GM12874 (cell line): Measurements from ENCODE around the gene ULK4.
A peak's percentile ranks its signal among the peaks of the same experiment; 100 is the strongest.

ENCODE experiments used
- TF ChIP-seq, protein P1 (sequence below): IDR thresholded peaks from 2 replicates; pipeline ENCODE4 v1.5.1; 2011; ENCODE audit warnings: low read depth, mild to moderate bottlenecking, control low read depth, low read length, moderate library complexity; ENCODE audit not compliant: insufficient read depth

ULK4 gene

DNA sequence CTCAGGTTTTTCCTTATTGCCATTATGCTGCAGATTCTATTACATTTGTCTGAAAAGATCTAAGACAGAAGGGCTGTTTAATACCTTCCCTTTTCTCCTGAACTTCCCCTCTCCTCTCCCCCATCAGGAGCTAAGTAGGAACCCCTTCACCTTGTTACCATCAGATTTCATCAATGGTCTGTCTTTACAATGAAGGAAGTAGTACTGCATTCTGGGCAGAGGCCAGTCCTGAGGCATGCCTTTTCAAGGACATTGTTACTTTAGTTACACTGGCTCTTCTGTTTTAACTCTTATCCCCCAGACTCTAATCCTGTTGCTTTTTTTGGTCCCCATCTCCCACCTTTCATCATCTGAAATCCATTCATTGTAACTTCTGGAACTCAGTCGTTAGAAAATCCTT lies 754.5 kb downstream of the ULK4 start:
- TF ChIP-seq, protein P1, sequence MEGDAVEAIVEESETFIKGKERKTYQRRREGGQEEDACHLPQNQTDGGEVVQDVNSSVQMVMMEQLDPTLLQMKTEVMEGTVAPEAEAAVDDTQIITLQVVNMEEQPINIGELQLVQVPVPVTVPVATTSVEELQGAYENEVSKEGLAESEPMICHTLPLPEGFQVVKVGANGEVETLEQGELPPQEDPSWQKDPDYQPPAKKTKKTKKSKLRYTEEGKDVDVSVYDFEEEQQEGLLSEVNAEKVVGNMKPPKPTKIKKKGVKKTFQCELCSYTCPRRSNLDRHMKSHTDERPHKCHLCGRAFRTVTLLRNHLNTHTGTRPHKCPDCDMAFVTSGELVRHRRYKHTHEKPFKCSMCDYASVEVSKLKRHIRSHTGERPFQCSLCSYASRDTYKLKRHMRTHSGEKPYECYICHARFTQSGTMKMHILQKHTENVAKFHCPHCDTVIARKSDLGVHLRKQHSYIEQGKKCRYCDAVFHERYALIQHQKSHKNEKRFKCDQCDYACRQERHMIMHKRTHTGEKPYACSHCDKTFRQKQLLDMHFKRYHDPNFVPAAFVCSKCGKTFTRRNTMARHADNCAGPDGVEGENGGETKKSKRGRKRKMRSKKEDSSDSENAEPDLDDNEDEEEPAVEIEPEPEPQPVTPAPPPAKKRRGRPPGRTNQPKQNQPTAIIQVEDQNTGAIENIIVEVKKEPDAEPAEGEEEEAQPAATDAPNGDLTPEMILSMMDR, result no peak

DNA sequence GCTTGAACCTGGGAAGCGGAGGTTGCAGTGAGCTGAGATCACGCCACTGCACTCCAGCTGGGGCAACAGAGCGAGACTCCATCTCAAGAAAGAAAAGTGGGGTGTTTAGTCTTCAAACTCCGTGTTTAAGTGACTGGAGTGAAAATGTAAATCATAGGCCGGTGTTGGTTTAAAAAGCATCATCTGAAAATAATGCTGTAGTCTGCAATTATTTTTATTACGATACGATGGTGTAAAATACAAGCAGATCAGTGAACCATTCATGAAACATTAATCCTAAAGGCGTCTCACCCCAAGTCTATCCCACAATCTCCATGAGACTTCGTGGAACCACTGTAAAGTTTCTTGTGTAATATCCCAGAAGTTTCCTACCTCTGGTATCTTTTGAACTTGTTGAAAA lies 756.3 kb downstream of the ULK4 start:
- TF ChIP-seq, protein P1, result no peak

GRCh38 chr3:41204369-41204768 lies 757.5 kb downstream of the ULK4 start:
- TF ChIP-seq, protein P1, result no peak

DNA sequence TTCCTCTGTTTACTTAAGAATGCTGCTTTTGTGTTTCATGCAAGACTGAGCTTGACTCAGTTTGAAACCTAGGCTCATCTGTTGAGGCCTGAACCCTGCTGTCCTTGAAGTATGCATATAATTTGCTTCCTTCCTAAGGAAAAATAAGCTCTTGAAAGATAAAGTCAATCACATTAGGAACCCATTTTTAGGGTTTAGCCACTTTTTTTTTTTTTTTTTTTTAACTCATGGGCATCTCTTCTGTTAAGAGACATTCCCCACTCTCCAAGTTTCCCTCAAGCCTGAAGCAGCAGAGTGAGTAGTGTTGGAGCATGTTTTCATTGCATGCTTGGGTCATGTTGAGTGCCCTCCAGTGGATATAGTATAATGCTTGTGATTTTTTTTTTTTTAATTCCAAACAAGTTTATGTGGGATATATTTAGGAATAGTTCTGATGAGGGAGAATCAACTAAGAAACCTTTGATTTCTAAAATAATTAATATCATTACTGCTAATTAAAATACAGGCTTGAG lies 759.0 kb downstream of the ULK4 start:
- TF ChIP-seq, protein P1, result 0 out of 2 replicates have a peak, but pooled peaks have one; percentile 3

GRCh38 chr3:41202075-41202833 lies 759.6 kb downstream of the ULK4 start:
- TF ChIP-seq, protein P1, result no peak

DNA sequence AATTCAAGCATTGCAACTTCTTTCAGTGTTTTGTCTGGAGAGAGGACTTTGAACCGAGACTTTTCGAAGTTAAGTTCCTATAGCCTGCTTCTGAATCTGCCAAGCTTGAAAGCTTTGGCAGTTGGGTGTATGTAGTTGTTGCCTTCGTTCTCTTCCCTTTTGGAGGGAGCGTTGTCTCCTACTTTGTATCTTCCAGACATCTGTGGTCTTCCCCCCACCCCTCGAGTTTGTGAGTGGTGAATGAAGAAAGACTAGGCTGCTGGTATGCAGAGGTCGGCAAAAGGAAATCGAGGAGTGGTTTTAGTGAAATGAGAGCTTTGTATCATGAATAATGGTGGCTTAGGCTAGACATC lies 761.3 kb downstream of the ULK4 start:
- TF ChIP-seq, protein P1, result no peak

- TF ChIP-seq, protein P1, result no peak
Measured at GRCh38 chr3:41199866-41200668, 761.8 kb downstream of the ULK4 start.
